OCI-LY1 (cell line): ENCODE data around the gene SEMA6B.

ENCODE experiments used
- H2AFZ ChIP-seq: fragments of 200-600 bp; sonication (generic), shearing (Covaris generic); 2 replicates; pipeline ENCODE4 v1.6.0; 2014; ENCODE audit warnings: antibody characterized with exemption, mild to moderate bottlenecking, low read length
- H3F3A ChIP-seq: fragments of 200-600 bp; sonication (generic), shearing (Covaris generic); 2 replicates; pipeline ENCODE4 v1.6.0; 2014; ENCODE audit warnings: mild to moderate bottlenecking, antibody characterized with exemption, low read length, moderate library complexity; ENCODE audit not compliant: insufficient read depth
- H3K27ac ChIP-seq: fragments of 200-600 bp; sonication (generic); 2 replicates; pipeline ENCODE4 v1.5.1; 2014; ENCODE audit warnings: low read length, mixed run types, mild to moderate bottlenecking, low read depth; ENCODE audit not compliant: poor library complexity, severe bottlenecking
- H3K27me3 ChIP-seq: fragments of 200-600 bp; sonication (generic); 2 replicates; pipeline ENCODE4 v1.6.0; 2014; ENCODE audit warnings: antibody characterized with exemption, mild to moderate bottlenecking, low read length, moderate library complexity; ENCODE audit not compliant: insufficient read depth
- H3K36me3 ChIP-seq: fragments of 200-600 bp; sonication (generic); 2 replicates; pipeline ENCODE4 v1.6.1; 2014; ENCODE audit warnings: mild to moderate bottlenecking, antibody characterized with exemption, low read length, moderate library complexity, mixed read lengths; ENCODE audit not compliant: insufficient read depth
- H3K4me1 ChIP-seq: fragments of 200-600 bp; sonication (generic); 2 replicates; pipeline ENCODE4 v1.5.1; 2014; ENCODE audit warnings: mild to moderate bottlenecking, low read length, moderate library complexity; ENCODE audit not compliant: insufficient read depth, severe bottlenecking
- H3K4me2 ChIP-seq: fragments of 200-600 bp; sonication (generic), shearing (Covaris generic); 2 replicates; pipeline ENCODE4 v1.6.1; 2014; ENCODE audit warnings: low read length
- H3K4me3 ChIP-seq: fragments of 200-600 bp; sonication (generic); 2 replicates; pipeline ENCODE4 v1.5.1; 2014; ENCODE audit warnings: low read length, low read depth, mild to moderate bottlenecking, mixed read lengths; ENCODE audit not compliant: poor library complexity, severe bottlenecking
- H3K79me2 ChIP-seq: fragments of 200-600 bp; shearing (Covaris generic); 2 replicates; pipeline ENCODE4 v1.6.1; 2016; ENCODE audit warnings: mixed run types, low read length, mixed read lengths; ENCODE audit not compliant: insufficient read depth
- H3K9ac ChIP-seq: fragments of 200-600 bp; sonication (generic), shearing (Covaris generic); 2 replicates; pipeline ENCODE4 v1.6.1; 2014; ENCODE audit warnings: mild to moderate bottlenecking, low read length, mixed read lengths
- H3K9me2 ChIP-seq: fragments of 200-600 bp; sonication (generic), shearing (Covaris generic); 2 replicates; pipeline ENCODE4 v1.6.1; 2014; ENCODE audit warnings: low read depth, mild to moderate bottlenecking, low read length, mixed read lengths
- H3K9me3 ChIP-seq: fragments of 200-600 bp; shearing (Covaris generic); 2 replicates; pipeline ENCODE4 v1.6.1; 2014; ENCODE audit warnings: low read length, mixed read lengths
- H4K20me1 ChIP-seq: fragments of 200-600 bp; sonication (generic), shearing (Covaris generic); 2 replicates; pipeline ENCODE4 v1.6.0; 2016; ENCODE audit warnings: mild to moderate bottlenecking, low read length; ENCODE audit not compliant: insufficient read depth
- CTCF ChIP-seq: fragments of 200-600 bp; sonication (generic), shearing (Covaris generic); IDR thresholded peaks from 2 replicates; pipeline ENCODE4 v1.5.1; 2017; ENCODE audit warnings: mild to moderate bottlenecking, antibody characterized with exemption, low read length, moderate library complexity, mixed read lengths
- EZH2 ChIP-seq: fragments of 200-600 bp; sonication (generic), shearing (Covaris generic); IDR thresholded peaks from 2 replicates; pipeline ENCODE4 v1.8.0; 2017; ENCODE audit warnings: borderline replicate concordance, mixed run types, mild to moderate bottlenecking, antibody characterized with exemption, low read length, moderate library complexity, mixed read lengths

SEMA6B gene

GRCh38 chr19:4594201-4594600 is 34.7 kb upstream of the SEMA6B start:
- Histone ChIP-seq H3K9ac (no peak overlapping the region), H3K4me3 (no peak overlapping the region), H3K4me1 (peaks cover 6% of the 10 kb centered on the region), H3K27me3 (0 out of 2 replicates have a peak, but pooled peaks cover 4% of the 10 kb centered on the region), H3K27ac (no peak overlapping the region), H4K20me1 (no peaks in the 10 kb centered on the region), H3K79me2 (no peaks in the 10 kb centered on the region), H3K36me3 (no peaks in the 10 kb centered on the region), H3K4me2 (no peak overlapping the region), H3K9me3 (no peaks in the 10 kb centered on the region), H3F3A (no peaks in the 10 kb centered on the region), H3K9me2 (no peaks in the 10 kb centered on the region), H2AFZ (no peak overlapping the region)
- no peak for TF ChIP-seq CTCF
- TF ChIP-seq EZH2 = no peak

- Histone ChIP-seq H3K79me2 (no peaks in the 10 kb centered on the region), H4K20me1 (no peaks in the 10 kb centered on the region), H3K27ac (no peak overlapping the region), H3K4me3 (no peak overlapping the region), H2AFZ (no peak overlapping the region), H3F3A (no peaks in the 10 kb centered on the region), H3K9ac (no peak overlapping the region), H3K36me3 (no peaks in the 10 kb centered on the region), H3K9me3 (no peaks in the 10 kb centered on the region), H3K4me2 (no peak overlapping the region), H3K4me1 (peaks cover 3% of the 10 kb centered on the region), H3K27me3 (0 out of 2 replicates have a peak, but pooled peaks cover 4% of the 10 kb centered on the region), H3K9me2 (no peaks in the 10 kb centered on the region)
- TF ChIP-seq CTCF (no peak), EZH2 (no peak)
These were observed 33.9 kb upstream of the SEMA6B start for GRCh38 chr19:4593409-4593851.

- H3K27me3 ChIP-seq = 0 out of 2 replicates have a peak, but pooled peaks cover 4% of the 10 kb centered on the region
- H3K4me2 ChIP-seq = no peak overlapping the region
- TF ChIP-seq EZH2 (no peak), CTCF (no peak)
- no peaks in the 10 kb centered on the region for H4K20me1 ChIP-seq
- H3K79me2 ChIP-seq = no peaks in the 10 kb centered on the region
- H3K9ac ChIP-seq = no peak overlapping the region
- no peaks in the 10 kb centered on the region for H3K4me1 ChIP-seq
- H3K4me3 ChIP-seq = no peak overlapping the region
- no peak overlapping the region for H3K27ac ChIP-seq
- H2AFZ ChIP-seq = no peak overlapping the region
- no peaks in the 10 kb centered on the region for H3F3A ChIP-seq
- H3K9me3 ChIP-seq = no peaks in the 10 kb centered on the region
- no peaks in the 10 kb centered on the region for H3K9me2 ChIP-seq
- no peaks in the 10 kb centered on the region for H3K36me3 ChIP-seq
These were observed 33.0 kb upstream of the SEMA6B start for GRCh38 chr19:4592445-4592844.
